HepG2 (cell line): Measurements from ENCODE around the gene TIMM23. TPM values are rescaled to one million over a fixed set of nuclear protein-coding genes. Genes with fewer than 3 reads are reported as not detected.

Experiments used
- MAFK ChIP-seq, 2 experiments: IDR thresholded peaks in 1 of 2; conservative IDR thresholded peaks in 1 of 2; 2 replicates each; pipeline ENCODE4 v1.6.1; 2011; ENCODE audit warnings: improper control_type of control experiment in 2 of 2, low read length in 2 of 2
- POGZ ChIP-seq: sonication (generic); formaldehyde crosslinking; IDR thresholded peaks from 2 replicates; pipeline ENCODE4 v1.4.0; 2020; ENCODE audit warnings: mild to moderate bottlenecking, missing genetic modification reagents
- RBM39 ChIP-seq: fragments of 200-400 bp; formaldehyde crosslinking; IDR thresholded peaks from one replicate; pipeline ENCODE4 v1.6.1; 2018; ENCODE audit warnings: antibody characterized with exemption, mild to moderate bottlenecking, low read depth, low read length; ENCODE audit not compliant: poor library complexity, severe bottlenecking
- RFX3 ChIP-seq: IDR thresholded peaks from 2 replicates; pipeline ENCODE4 v1.6.1; 2016; ENCODE audit warnings: missing biosample characterization, missing genetic modification reagents
- SALL1 ChIP-seq: sonication (generic); formaldehyde crosslinking; IDR thresholded peaks from 2 replicates; pipeline ENCODE4 v1.8.0; 2022; ENCODE audit warnings: mild to moderate bottlenecking, missing genetic modification reagents
- TAF1 ChIP-seq: sonication (generic); formaldehyde crosslinking; IDR thresholded peaks from 2 replicates; pipeline ENCODE4 v1.4.0; 2020; ENCODE audit warnings: missing genetic modification reagents
- THAP11 ChIP-seq: IDR thresholded peaks from 2 replicates; pipeline ENCODE4 v1.6.1; 2016; ENCODE audit warnings: missing biosample characterization, missing genetic modification reagents
- ZNF343 ChIP-seq: sonication (generic); formaldehyde crosslinking; IDR thresholded peaks from 2 replicates; pipeline ENCODE4 v1.4.0; 2020; ENCODE audit warnings: mild to moderate bottlenecking, missing genetic modification reagents
- ZNF747 ChIP-seq: sonication (generic); formaldehyde crosslinking; IDR thresholded peaks from 2 replicates; pipeline ENCODE4 v1.8.1; 2023; ENCODE audit warnings: missing genetic modification reagents, mild to moderate bottlenecking, borderline replicate concordance
- ZNF780A ChIP-seq: sonication (generic); formaldehyde crosslinking; IDR thresholded peaks from 2 replicates; pipeline ENCODE4 v1.8.0; 2022; ENCODE audit warnings: mild to moderate bottlenecking, missing genetic modification reagents, moderate library complexity
- polyA plus RNA-seq, 8 experiments: library from polyadenylated mRNA; depleted of rRNA in 3 of 8; stranded (reverse) in 7 of 8; unstranded in 1 of 8; fragments of >200 nt; fragmentation: Illumina TruSeq in 4 of 8; extraction: Trizol in 4 of 8; gene quantifications; 2 replicates each; pipeline versions ENCODE4 v1.2.1 to v1.2.3, GENCODE V29; 2011 to 2016; ENCODE audit warnings: low read depth in 4 of 8, missing spikeins in 1 of 8, mixed read lengths in 1 of 8; ENCODE audit not compliant: insufficient read depth in 1 of 8
- total RNA-seq, 5 experiments: library from RNA; depleted of rRNA; stranded (reverse); fragments of >200 nt; fragmentation: Illumina TruSeq; extraction: Trizol; gene quantifications; 2 replicates each; pipeline ENCODE4 v1.2.3, GENCODE V29; 2016; ENCODE audit warnings: low read depth in 1 of 5
- TF ChIP-seq, protein P1 (sequence below): sonication (generic); formaldehyde crosslinking; conservative IDR thresholded peaks from 2 replicates; pipeline ENCODE4 v1.5.0; 2020; ENCODE audit warnings: missing genetic modification reagents
- TF ChIP-seq, protein P2 (sequence below): IDR thresholded peaks from 2 replicates; pipeline ENCODE4 v1.6.1; 2012; ENCODE audit warnings: low read depth, low read length, improper control_type of control experiment
- TF ChIP-seq, protein P3 (sequence below): sonication (generic); formaldehyde crosslinking; IDR thresholded peaks from 2 replicates; pipeline ENCODE4 v1.5.0; 2020; ENCODE audit warnings: missing genetic modification reagents
- TF ChIP-seq, protein P4 (sequence below), 2 experiments: fragments of 450-650 bp in 1 of 2; sonication (generic) in 1 of 2; formaldehyde crosslinking in 1 of 2; IDR thresholded peaks; 2 replicates each; pipeline versions ENCODE4 v1.6.1 to v1.8.0; 2016 to 2022; ENCODE audit warnings: antibody characterized with exemption in 1 of 2, mild to moderate bottlenecking in 1 of 2, missing genetic modification reagents in 1 of 2

TIMM23 gene
- total and polyA plus RNA-seq, 2 of the 13 experiments (the other 11 are each of a cell fraction or from before 2014, with no cell fraction given) = 80.2 to 98.6 TPM

DNA sequence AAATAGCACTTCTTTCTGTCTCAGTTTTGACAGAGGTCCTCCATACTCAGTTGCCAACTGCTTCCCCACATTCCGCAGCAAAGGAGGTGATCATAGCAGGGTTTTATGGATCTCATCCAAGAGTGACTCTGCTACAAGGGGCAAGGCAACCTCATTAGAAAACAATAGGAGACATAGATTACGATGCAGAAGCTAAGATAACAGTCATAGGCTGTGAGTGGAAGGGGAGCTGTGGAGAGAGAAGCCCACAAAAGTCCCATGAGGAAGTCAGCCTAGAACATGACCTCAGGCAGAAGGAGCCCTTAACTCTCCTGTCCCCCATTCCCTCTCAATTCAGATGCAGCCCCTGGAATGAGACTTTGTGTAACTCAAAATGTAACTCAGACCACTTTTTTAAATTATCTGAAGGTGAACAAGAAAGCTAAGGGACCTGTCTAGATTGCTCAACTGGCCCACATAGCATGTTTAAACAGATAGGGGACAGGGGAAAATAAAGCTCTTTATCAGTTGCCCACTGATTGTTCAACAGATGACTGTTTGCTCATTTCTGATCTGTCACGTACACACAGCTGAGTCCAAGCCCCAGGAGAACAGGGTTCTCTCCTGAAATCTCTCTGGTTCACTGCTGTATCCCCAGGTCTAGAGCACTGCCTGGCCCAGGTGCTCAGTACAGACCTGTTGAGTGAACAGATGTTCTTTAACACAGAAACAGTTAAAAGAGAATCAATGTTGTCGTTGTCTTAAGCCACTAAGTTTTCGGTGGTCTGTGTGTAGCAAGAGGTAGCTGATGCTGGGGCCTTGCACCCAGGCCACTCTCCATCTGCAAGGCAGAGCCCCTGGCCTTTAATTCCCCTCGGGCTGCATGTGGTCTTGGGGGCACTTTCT is 59.6 kb downstream of the TIMM23 start (continued):
- TF ChIP-seq, protein P1, sequence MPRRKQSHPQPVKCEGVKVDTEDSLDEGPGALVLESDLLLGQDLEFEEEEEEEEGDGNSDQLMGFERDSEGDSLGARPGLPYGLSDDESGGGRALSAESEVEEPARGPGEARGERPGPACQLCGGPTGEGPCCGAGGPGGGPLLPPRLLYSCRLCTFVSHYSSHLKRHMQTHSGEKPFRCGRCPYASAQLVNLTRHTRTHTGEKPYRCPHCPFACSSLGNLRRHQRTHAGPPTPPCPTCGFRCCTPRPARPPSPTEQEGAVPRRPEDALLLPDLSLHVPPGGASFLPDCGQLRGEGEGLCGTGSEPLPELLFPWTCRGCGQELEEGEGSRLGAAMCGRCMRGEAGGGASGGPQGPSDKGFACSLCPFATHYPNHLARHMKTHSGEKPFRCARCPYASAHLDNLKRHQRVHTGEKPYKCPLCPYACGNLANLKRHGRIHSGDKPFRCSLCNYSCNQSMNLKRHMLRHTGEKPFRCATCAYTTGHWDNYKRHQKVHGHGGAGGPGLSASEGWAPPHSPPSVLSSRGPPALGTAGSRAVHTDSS = no peak
- no peak for TF ChIP-seq ZNF780A (CRISPR knock-in tag)
- TF ChIP-seq RFX3 = no peak
- no peak for TF ChIP-seq ZNF343 (CRISPR knock-in tag)
- TF ChIP-seq SALL1 = peak; percentile 83
- TF ChIP-seq THAP11 (CRISPR knock-in tag) = peak; percentile 54
- TF ChIP-seq TAF1 (CRISPR knock-in tag) = no peak
- TF ChIP-seq, protein P2, sequence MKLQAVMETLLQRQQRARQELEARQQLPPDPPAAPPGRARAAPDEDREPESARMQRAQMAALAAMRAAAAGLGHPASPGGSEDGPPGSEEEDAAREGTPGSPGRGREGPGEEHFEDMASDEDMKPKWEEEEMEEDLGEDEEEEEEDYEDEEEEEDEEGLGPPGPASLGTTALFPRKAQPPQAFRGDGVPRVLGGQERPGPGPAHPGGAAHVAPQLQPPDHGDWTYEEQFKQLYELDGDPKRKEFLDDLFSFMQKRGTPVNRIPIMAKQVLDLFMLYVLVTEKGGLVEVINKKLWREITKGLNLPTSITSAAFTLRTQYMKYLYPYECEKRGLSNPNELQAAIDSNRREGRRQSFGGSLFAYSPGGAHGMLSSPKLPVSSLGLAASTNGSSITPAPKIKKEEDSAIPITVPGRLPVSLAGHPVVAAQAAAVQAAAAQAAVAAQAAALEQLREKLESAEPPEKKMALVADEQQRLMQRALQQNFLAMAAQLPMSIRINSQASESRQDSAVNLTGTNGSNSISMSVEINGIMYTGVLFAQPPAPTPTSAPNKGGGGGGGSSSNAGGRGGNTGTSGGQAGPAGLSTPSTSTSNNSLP = peak; percentile 90
- TF ChIP-seq, protein P3, sequence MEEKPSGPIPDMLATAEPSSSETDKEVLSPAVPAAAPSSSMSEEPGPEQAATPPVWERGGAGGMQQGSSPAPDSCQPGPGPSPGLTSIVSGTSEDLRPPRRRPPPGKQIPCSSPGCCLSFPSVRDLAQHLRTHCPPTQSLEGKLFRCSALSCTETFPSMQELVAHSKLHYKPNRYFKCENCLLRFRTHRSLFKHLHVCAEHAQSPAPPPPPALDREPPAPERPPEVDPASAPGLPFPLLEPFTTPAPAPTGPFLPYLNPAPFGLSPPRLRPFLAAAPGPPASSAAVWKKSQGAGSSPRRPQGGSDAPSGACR (CRISPR knock-in tag) = peak; percentile 53; the same call in 1 of the 2 replicates
- no peak for TF ChIP-seq ZNF747 (CRISPR knock-in tag)
- TF ChIP-seq MAFK (conservative IDR thresholded peaks at IDR 0.05 in 1 of 2, IDR thresholded peaks at IDR 0.05 in 1 of 2; ENCODE audit: low read length in 2 of 2) = no peak
- no peak for TF ChIP-seq RBM39
- peak; percentile 55; the same call in 1 of the 2 replicates for TF ChIP-seq POGZ
- TF ChIP-seq, protein P4, sequence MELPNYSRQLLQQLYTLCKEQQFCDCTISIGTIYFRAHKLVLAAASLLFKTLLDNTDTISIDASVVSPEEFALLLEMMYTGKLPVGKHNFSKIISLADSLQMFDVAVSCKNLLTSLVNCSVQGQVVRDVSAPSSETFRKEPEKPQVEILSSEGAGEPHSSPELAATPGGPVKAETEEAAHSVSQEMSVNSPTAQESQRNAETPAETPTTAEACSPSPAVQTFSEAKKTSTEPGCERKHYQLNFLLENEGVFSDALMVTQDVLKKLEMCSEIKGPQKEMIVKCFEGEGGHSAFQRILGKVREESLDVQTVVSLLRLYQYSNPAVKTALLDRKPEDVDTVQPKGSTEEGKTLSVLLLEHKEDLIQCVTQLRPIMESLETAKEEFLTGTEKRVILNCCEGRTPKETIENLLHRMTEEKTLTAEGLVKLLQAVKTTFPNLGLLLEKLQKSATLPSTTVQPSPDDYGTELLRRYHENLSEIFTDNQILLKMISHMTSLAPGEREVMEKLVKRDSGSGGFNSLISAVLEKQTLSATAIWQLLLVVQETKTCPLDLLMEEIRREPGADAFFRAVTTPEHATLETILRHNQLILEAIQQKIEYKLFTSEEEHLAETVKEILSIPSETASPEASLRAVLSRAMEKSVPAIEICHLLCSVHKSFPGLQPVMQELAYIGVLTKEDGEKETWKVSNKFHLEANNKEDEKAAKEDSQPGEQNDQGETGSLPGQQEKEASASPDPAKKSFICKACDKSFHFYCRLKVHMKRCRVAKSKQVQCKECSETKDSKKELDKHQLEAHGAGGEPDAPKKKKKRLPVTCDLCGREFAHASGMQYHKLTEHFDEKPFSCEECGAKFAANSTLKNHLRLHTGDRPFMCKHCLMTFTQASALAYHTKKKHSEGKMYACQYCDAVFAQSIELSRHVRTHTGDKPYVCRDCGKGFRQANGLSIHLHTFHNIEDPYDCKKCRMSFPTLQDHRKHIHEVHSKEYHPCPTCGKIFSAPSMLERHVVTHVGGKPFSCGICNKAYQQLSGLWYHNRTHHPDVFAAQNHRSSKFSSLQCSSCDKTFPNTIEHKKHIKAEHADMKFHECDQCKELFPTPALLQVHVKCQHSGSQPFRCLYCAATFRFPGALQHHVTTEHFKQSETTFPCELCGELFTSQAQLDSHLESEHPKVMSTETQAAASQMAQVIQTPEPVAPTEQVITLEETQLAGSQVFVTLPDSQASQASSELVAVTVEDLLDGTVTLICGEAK (IDR thresholded peaks at IDR 0.05) = peak; percentile 97
- TF ChIP-seq, protein P4 (CRISPR knock-in tag; IDR thresholded peaks at IDR 0.05) = peak; percentile 100
